Keratinocyte (primary cell): ENCODE results near the gene TMEM178A. TPM values are rescaled to one million over a fixed set of nuclear protein-coding genes. Genes with fewer than 3 reads are reported as not detected.

ENCODE experiments used
- DNase-seq: peaks from one replicate; pipeline ENCODE4 v3.0.0-alpha.2; 2011; ENCODE audit warnings: low read depth, missing footprints, low spot score
- FAIRE-seq: peaks from 2 replicates; lab custom pipeline; 2011; peaks lifted over from hg19 to GRCh38; lab: Jason Lieb, UNC
- H2AFZ ChIP-seq: 2 replicates; pipeline ENCODE4 v1.6.0; 2012; ENCODE audit warnings: low read length, control low read depth, inconsistent platforms; ENCODE audit not compliant: control insufficient read depth
- H3K27ac ChIP-seq: 2 replicates; pipeline ENCODE4 v1.5.1; 2011; ENCODE audit warnings: low read length; ENCODE audit not compliant: control insufficient read depth, insufficient read depth
- H3K27me3 ChIP-seq: 3 replicates; pipeline ENCODE4 v1.6.0; 2011; ENCODE audit warnings: low read length; ENCODE audit not compliant: control insufficient read depth, insufficient read depth; ENCODE audit errors: extremely low read depth
- H3K36me3 ChIP-seq, 2 experiments: 2 replicates in 1 of 2; 3 replicates in 1 of 2; pipeline ENCODE4 v1.5.1; 2011; ENCODE audit warnings: low read length in 2 of 2, mild to moderate bottlenecking in 1 of 2; ENCODE audit not compliant: control insufficient read depth in 2 of 2, insufficient read depth in 2 of 2; ENCODE audit errors: extremely low read depth in 1 of 2
- H3K4me1 ChIP-seq: 3 replicates; pipeline ENCODE4 v1.5.1; 2011; ENCODE audit warnings: low read length; ENCODE audit not compliant: control insufficient read depth, insufficient read depth; ENCODE audit errors: extremely low read depth
- H3K4me2 ChIP-seq: 3 replicates; pipeline ENCODE4 v1.6.0; 2011; ENCODE audit warnings: low read depth, low read length; ENCODE audit not compliant: control insufficient read depth, insufficient read depth; ENCODE audit errors: extremely low read depth
- H3K4me3 ChIP-seq, 3 experiments: fragments of 200-600 bp in 1 of 3; sonication (generic) in 1 of 3; 2 replicates in 2 of 3; 3 replicates in 1 of 3; pipeline ENCODE4 v1.5.1; 2011 to 2016; ENCODE audit warnings: low read length in 3 of 3, mild to moderate bottlenecking in 3 of 3, control low read depth in 2 of 3, inconsistent platforms in 1 of 3, low read depth in 1 of 3, mixed read lengths in 1 of 3, mixed run types in 1 of 3, moderate library complexity in 1 of 3; ENCODE audit not compliant: control insufficient read depth in 2 of 3, insufficient read depth in 2 of 3; ENCODE audit errors: extremely low read depth in 1 of 3
- H3K79me2 ChIP-seq: 2 replicates; pipeline ENCODE4 v1.6.0; 2012; ENCODE audit warnings: low read length; ENCODE audit not compliant: control insufficient read depth, insufficient read depth
- H3K9ac ChIP-seq: 3 replicates; pipeline ENCODE4 v1.6.0; 2011; ENCODE audit warnings: low read length; ENCODE audit not compliant: control insufficient read depth, insufficient read depth; ENCODE audit errors: extremely low read depth
- H3K9me1 ChIP-seq: 3 replicates; pipeline ENCODE4 v1.6.0; 2011; ENCODE audit warnings: low read length; ENCODE audit not compliant: control insufficient read depth, insufficient read depth; ENCODE audit errors: extremely low read depth
- H3K9me3 ChIP-seq: 2 replicates; pipeline ENCODE4 v1.5.1; 2012; ENCODE audit warnings: low read depth, low read length; ENCODE audit not compliant: control insufficient read depth
- H4K20me1 ChIP-seq: 3 replicates; pipeline ENCODE4 v1.6.0; 2011; ENCODE audit warnings: low read length; ENCODE audit not compliant: control insufficient read depth, insufficient read depth; ENCODE audit errors: extremely low read depth
- CTCF ChIP-seq, 3 experiments: IDR thresholded peaks in 1 of 3; conservative IDR thresholded peaks in 1 of 3; optimal IDR thresholded peaks in 1 of 3; 2 replicates in 2 of 3; 3 replicates in 1 of 3; pipeline versions ENCODE3 to v1.5.1; 2011; ENCODE audit warnings: low read length in 3 of 3, mild to moderate bottlenecking in 3 of 3, moderate library complexity in 2 of 3, control low read depth in 1 of 3, inconsistent platforms in 1 of 3; ENCODE audit not compliant: insufficient read depth in 2 of 3; ENCODE audit errors: extremely low read depth in 1 of 3
- EZH2 ChIP-seq: IDR thresholded peaks from one replicate; pipeline ENCODE4 v1.6.1; 2012; ENCODE audit warnings: inconsistent platforms, mild to moderate bottlenecking, low read length, moderate library complexity
- dilution Hi-C: fragments of 300-500 bp; cut with MboI; formaldehyde crosslinking; loops from one replicate; pipeline ENCODE4 v1.7.0; 2020; ENCODE audit warnings: low sequenced_read_pairs; ENCODE audit not compliant: extremely low pct_ligation_motif_present
- polyA plus RNA-seq, 5 experiments: library from polyadenylated mRNA; depleted of rRNA in 3 of 5; stranded (reverse) in 3 of 5; stranded (forward) in 1 of 5; unstranded in 1 of 5; fragments of >200 nt; gene quantifications; 1 replicate in 1 of 5; 2 replicates in 3 of 5; 3 replicates in 1 of 5; pipeline versions ENCODE4 v1.2.1 to v1.2.3, GENCODE V29; 2011 to 2012; ENCODE audit warnings: missing spikeins in 2 of 5, low read depth in 1 of 5, low replicate concordance in 1 of 5

Gene TMEM178A
- polyA plus RNA-seq, 1 donor (not counting 4 experiments of a cell fraction or from before 2014, with no cell fraction given), result 0.07 TPM

DNA sequence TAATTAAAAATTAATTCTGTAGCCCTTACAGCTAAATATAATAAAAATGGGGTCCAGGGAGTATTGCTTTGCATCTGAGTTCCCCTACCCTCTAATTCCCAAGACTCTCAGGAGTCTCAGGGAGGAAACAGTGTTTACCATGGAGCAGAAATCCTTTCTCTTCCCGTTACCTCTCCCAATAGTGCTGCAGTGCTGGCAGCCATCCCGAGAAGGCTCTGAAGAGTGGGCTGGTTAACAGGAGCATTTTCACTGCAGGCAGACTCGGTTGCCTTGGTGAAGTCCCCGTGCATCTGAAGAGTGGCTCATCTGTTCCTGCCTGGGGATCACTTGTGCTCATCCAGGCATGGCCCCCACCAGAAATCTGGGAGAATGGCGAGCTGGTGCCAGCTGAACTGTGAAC lies 41.8 kb upstream of the TMEM178A start:
- Histone ChIP-seq H3K27ac (no peak overlapping the region), H3K4me3 (no peak overlapping the region), H3K36me3 (no peaks in the 10 kb centered on the region), H4K20me1 (no peaks in the 10 kb centered on the region), H3K4me2 (no peak overlapping the region), H3K9ac (no peak overlapping the region), H3K27me3 (no peaks in the 10 kb centered on the region), H2AFZ (no peak overlapping the region), H3K79me2 (no peaks in the 10 kb centered on the region), H3K9me3 (no peaks in the 10 kb centered on the region), H3K9me1 (no peaks in the 10 kb centered on the region), H3K4me1 (peaks cover 6% of the 10 kb centered on the region)
- TF ChIP-seq CTCF (optimal IDR thresholded peaks at IDR 0.05 in 1 of 3, IDR thresholded peaks at IDR 0.05 in 1 of 3, conservative IDR thresholded peaks at IDR 0.05 in 1 of 3; ENCODE audit: extremely low read depth in 1 of 3, insufficient read depth in 2 of 3, low read length in 3 of 3), result no peak
- no peak for TF ChIP-seq EZH2
- DNase-seq (no peak), FAIRE-seq (no peak)
- dilution Hi-C loops, result no loop called here

GRCh38 chr2:39625193-39625926 lies 40.4 kb upstream of the TMEM178A start:
- no peak overlapping the region for H3K4me2 ChIP-seq
- dilution Hi-C loops, result no loop called here
- H2AFZ ChIP-seq, result no peak overlapping the region
- no peaks in the 10 kb centered on the region for H3K9me3 ChIP-seq
- TF ChIP-seq EZH2 (no peak), CTCF (optimal IDR thresholded peaks at IDR 0.05 in 1 of 3, IDR thresholded peaks at IDR 0.05 in 1 of 3, conservative IDR thresholded peaks at IDR 0.05 in 1 of 3; ENCODE audit: extremely low read depth in 1 of 3, insufficient read depth in 2 of 3, low read length in 3 of 3) (no peak)
- FAIRE-seq (no peak), DNase-seq (no peak)
- H3K79me2 ChIP-seq, result no peaks in the 10 kb centered on the region
- no peak overlapping the region for H3K9ac ChIP-seq
- H3K27me3 ChIP-seq, result no peaks in the 10 kb centered on the region
- H3K4me3 ChIP-seq, result no peak overlapping the region
- peaks cover 3% of the 10 kb centered on the region for H3K4me1 ChIP-seq
- no peaks in the 10 kb centered on the region for H3K36me3 ChIP-seq
- no peak overlapping the region for H3K27ac ChIP-seq
- no peaks in the 10 kb centered on the region for H4K20me1 ChIP-seq
- no peaks in the 10 kb centered on the region for H3K9me1 ChIP-seq
